ENCODE results near the gene MACROD2. TPM values are rescaled to one million over a fixed set of nuclear protein-coding genes. Genes with fewer than 3 reads are reported as not detected.
"Not testable (repeated sequence)": the region's sequence is repeated elsewhere in the genome, so short reads cannot be mapped to it uniquely, and the experiment has no call there.

MACROD2 gene
- total RNA-seq = 3.1 TPM

GRCh38 chr20:13995086-13995665, at the start of gene MACROD2:
TSS of gene MACROD2 (plus strand) at chr20:13995516.
- Histone ChIP-seq H3K27me3 (ENCODE audit: control insufficient read depth in 3 of 3, insufficient read depth in 3 of 3, low read length in 3 of 3) (no peaks in the 10 kb centered on the region), H3K36me3 (ENCODE audit: control insufficient read depth in 3 of 3, insufficient read depth in 3 of 3, low read length in 3 of 3) (no peaks in the 10 kb centered on the region), H3K4me1 (ENCODE audit: control insufficient read depth in 3 of 3, insufficient read depth in 3 of 3, low read length in 3 of 3) (peaks cover 0 to 6% (median 4%) of the 10 kb centered on the region in 3 donors), H3K4me3 (ENCODE audit: low read length in 3 of 3) (peak within 1 kb of the TSS; percentile 73 to 80 (median 75)), H3K27ac (ENCODE audit: low read depth, low read length) (no peak within 1 kb of the TSS), H3K9ac (ENCODE audit: low read depth in 1 of 3, low read length in 3 of 3) (peak within 1 kb of the TSS; percentile 42 to 80 (median 66)), H3K9me3 (ENCODE audit: control insufficient read depth in 3 of 3, low read length in 3 of 3) (peaks cover 4 to 9% (median 8%) of the 10 kb centered on the region in 3 donors)

GRCh38 chr20:13947719-13948118, 47.6 kb upstream of the MACROD2 start:
- Histone ChIP-seq H3K9me3 (ENCODE audit: control insufficient read depth in 3 of 3, low read length in 3 of 3) (no peaks in the 10 kb centered on the region), H3K36me3 (ENCODE audit: control insufficient read depth in 3 of 3, insufficient read depth in 3 of 3, low read length in 3 of 3) (no peaks in the 10 kb centered on the region), H3K27ac (ENCODE audit: low read depth, low read length) (no peak overlapping the region), H3K4me1 (ENCODE audit: control insufficient read depth in 3 of 3, insufficient read depth in 3 of 3, low read length in 3 of 3) (no peaks in the 10 kb centered on the region), H3K9ac (ENCODE audit: low read depth in 1 of 3, low read length in 3 of 3) (no peak overlapping the region), H3K27me3 (ENCODE audit: control insufficient read depth in 3 of 3, insufficient read depth in 3 of 3, low read length in 3 of 3) (peaks cover 0 to 2% (median 0%) of the 10 kb centered on the region in 3 donors), H3K4me3 (ENCODE audit: low read length in 3 of 3) (no peak overlapping the region)

GRCh38 chr20:13953227-13953626, 42.1 kb upstream of the MACROD2 start:
- H3K27ac ChIP-seq (ENCODE audit: low read depth, low read length) = no peak overlapping the region
- H3K4me1 ChIP-seq (ENCODE audit: control insufficient read depth in 3 of 3, insufficient read depth in 3 of 3, low read length in 3 of 3) = no peaks in the 10 kb centered on the region
- no peak overlapping the region for H3K4me3 ChIP-seq (ENCODE audit: low read length in 3 of 3)
- H3K9me3 ChIP-seq (ENCODE audit: control insufficient read depth in 3 of 3, low read length in 3 of 3) = no peaks in the 10 kb centered on the region
- H3K36me3 ChIP-seq (ENCODE audit: control insufficient read depth in 3 of 3, insufficient read depth in 3 of 3, low read length in 3 of 3) = no peaks in the 10 kb centered on the region
- no peak overlapping the region for H3K9ac ChIP-seq (ENCODE audit: low read depth in 1 of 3, low read length in 3 of 3)
- H3K27me3 ChIP-seq (ENCODE audit: control insufficient read depth in 3 of 3, insufficient read depth in 3 of 3, low read length in 3 of 3) = no peaks in the 10 kb centered on the region

- no peak overlapping the region for H3K27ac ChIP-seq (ENCODE audit: low read depth, low read length)
- H3K4me3 ChIP-seq (ENCODE audit: low read length in 3 of 3) = no peak overlapping the region
- no peaks in the 10 kb centered on the region for H3K9me3 ChIP-seq (ENCODE audit: control insufficient read depth in 3 of 3, low read length in 3 of 3)
- H3K36me3 ChIP-seq (ENCODE audit: control insufficient read depth in 3 of 3, insufficient read depth in 3 of 3, low read length in 3 of 3) = no peaks in the 10 kb centered on the region
- no peaks in the 10 kb centered on the region for H3K4me1 ChIP-seq (ENCODE audit: control insufficient read depth in 3 of 3, insufficient read depth in 3 of 3, low read length in 3 of 3)
- no peaks in the 10 kb centered on the region for H3K27me3 ChIP-seq (ENCODE audit: control insufficient read depth in 3 of 3, insufficient read depth in 3 of 3, low read length in 3 of 3)
- no peak overlapping the region for H3K9ac ChIP-seq (ENCODE audit: low read depth in 1 of 3, low read length in 3 of 3)
These were observed 35.2 kb upstream of the MACROD2 start for GRCh38 chr20:13960119-13960518.

- H3K27me3 ChIP-seq (ENCODE audit: control insufficient read depth in 3 of 3, insufficient read depth in 3 of 3, low read length in 3 of 3) = no peaks in the 10 kb centered on the region
- no peaks in the 10 kb centered on the region for H3K36me3 ChIP-seq (ENCODE audit: control insufficient read depth in 3 of 3, insufficient read depth in 3 of 3, low read length in 3 of 3)
- no peaks in the 10 kb centered on the region for H3K4me1 ChIP-seq (ENCODE audit: control insufficient read depth in 3 of 3, insufficient read depth in 3 of 3, low read length in 3 of 3)
- no peak overlapping the region for H3K4me3 ChIP-seq (ENCODE audit: low read length in 3 of 3)
- no peaks in the 10 kb centered on the region for H3K9me3 ChIP-seq (ENCODE audit: control insufficient read depth in 3 of 3, low read length in 3 of 3)
- no peak overlapping the region for H3K9ac ChIP-seq (ENCODE audit: low read depth in 1 of 3, low read length in 3 of 3)
- H3K27ac ChIP-seq (ENCODE audit: low read depth, low read length) = no peak overlapping the region
These were observed 34.8 kb upstream of the MACROD2 start for GRCh38 chr20:13960525-13960924.

- H3K4me1 ChIP-seq (ENCODE audit: control insufficient read depth in 3 of 3, insufficient read depth in 3 of 3, low read length in 3 of 3) = no peaks in the 10 kb centered on the region
- no peak overlapping the region for H3K9ac ChIP-seq (ENCODE audit: low read depth in 1 of 3, low read length in 3 of 3)
These were observed 11.1 kb upstream of the MACROD2 start for GRCh38 chr20:13984211-13984610.

GRCh38 chr20:13990465-13990864, 4.9 kb upstream of the MACROD2 start, which contains the start of gene SEL1L2:
TSS of gene SEL1L2 (minus strand) at chr20:13990614. CDS start at chr20:13990534, 80 bp downstream.
- Histone ChIP-seq H3K27me3 (ENCODE audit: control insufficient read depth in 3 of 3, insufficient read depth in 3 of 3, low read length in 3 of 3) (no peaks in the 10 kb centered on the region), H3K27ac (ENCODE audit: low read depth, low read length) (no peak within 1 kb of the TSS), H3K36me3 (ENCODE audit: control insufficient read depth in 3 of 3, insufficient read depth in 3 of 3, low read length in 3 of 3) (no peaks in the 10 kb centered on the region), H3K4me1 (ENCODE audit: control insufficient read depth in 3 of 3, insufficient read depth in 3 of 3, low read length in 3 of 3) (no peaks in the 10 kb centered on the region), H3K9me3 (ENCODE audit: control insufficient read depth in 3 of 3, low read length in 3 of 3) (peaks cover 4 to 9% (median 8%) of the 10 kb centered on the region in 3 donors), H3K4me3 (ENCODE audit: low read length in 3 of 3) (no peak within 1 kb of the TSS), H3K9ac (ENCODE audit: low read depth in 1 of 3, low read length in 3 of 3) (no peak within 1 kb of the TSS)

More at GRCh38 chr20:13984211-13984610, 11.1 kb upstream of the MACROD2 start:
- no peak overlapping the region for H3K27ac ChIP-seq (ENCODE audit: low read depth, low read length)
- no peaks in the 10 kb centered on the region for H3K27me3 ChIP-seq (ENCODE audit: control insufficient read depth in 3 of 3, insufficient read depth in 3 of 3, low read length in 3 of 3)
- H3K9me3 ChIP-seq (ENCODE audit: control insufficient read depth in 3 of 3, low read length in 3 of 3) = no peaks in the 10 kb centered on the region
- no peaks in the 10 kb centered on the region for H3K36me3 ChIP-seq (ENCODE audit: control insufficient read depth in 3 of 3, insufficient read depth in 3 of 3, low read length in 3 of 3)
- H3K4me3 ChIP-seq (ENCODE audit: low read length in 3 of 3) = no peak overlapping the region

GRCh38 chr20:13991311-13991710, 4.0 kb upstream of the MACROD2 start:
- no peak overlapping the region for H3K27ac ChIP-seq (ENCODE audit: low read depth, low read length)
- peaks cover 4 to 9% (median 8%) of the 10 kb centered on the region in 3 donors for H3K9me3 ChIP-seq (ENCODE audit: control insufficient read depth in 3 of 3, low read length in 3 of 3)
- H3K9ac ChIP-seq (ENCODE audit: low read depth in 1 of 3, low read length in 3 of 3) = no peak overlapping the region
- no peaks in the 10 kb centered on the region for H3K27me3 ChIP-seq (ENCODE audit: control insufficient read depth in 3 of 3, insufficient read depth in 3 of 3, low read length in 3 of 3)
- H3K4me3 ChIP-seq (ENCODE audit: low read length in 3 of 3) = no peak overlapping the region
- H3K4me1 ChIP-seq (ENCODE audit: control insufficient read depth in 3 of 3, insufficient read depth in 3 of 3, low read length in 3 of 3) = peaks cover 0 to 3% (median 3%) of the 10 kb centered on the region in 3 donors
- H3K36me3 ChIP-seq (ENCODE audit: control insufficient read depth in 3 of 3, insufficient read depth in 3 of 3, low read length in 3 of 3) = no peaks in the 10 kb centered on the region

- H3K36me3 ChIP-seq (ENCODE audit: control insufficient read depth in 3 of 3, insufficient read depth in 3 of 3, low read length in 3 of 3); H3K9ac ChIP-seq (ENCODE audit: low read depth in 1 of 3, low read length in 3 of 3); H3K27me3 ChIP-seq (ENCODE audit: control insufficient read depth in 3 of 3, insufficient read depth in 3 of 3, low read length in 3 of 3); H3K9me3 ChIP-seq (ENCODE audit: control insufficient read depth in 3 of 3, low read length in 3 of 3); H3K27ac ChIP-seq (ENCODE audit: low read depth, low read length); H3K4me1 ChIP-seq (ENCODE audit: control insufficient read depth in 3 of 3, insufficient read depth in 3 of 3, low read length in 3 of 3); H3K4me3 ChIP-seq (ENCODE audit: low read length in 3 of 3): not testable (repeated sequence)
These were observed 3.4 kb upstream of the MACROD2 start for GRCh38 chr20:13991955-13992354.

GRCh38 chr20:13995841-13996240, 525 bp downstream of the MACROD2 start:
- peak overlapping the region; percentile 73 to 80 (median 75) for H3K4me3 ChIP-seq (ENCODE audit: low read length in 3 of 3)
- no peak overlapping the region for H3K27ac ChIP-seq (ENCODE audit: low read depth, low read length)
- no peaks in the 10 kb centered on the region for H3K27me3 ChIP-seq (ENCODE audit: control insufficient read depth in 3 of 3, insufficient read depth in 3 of 3, low read length in 3 of 3)
- H3K4me1 ChIP-seq (ENCODE audit: control insufficient read depth in 3 of 3, insufficient read depth in 3 of 3, low read length in 3 of 3) = peaks cover 0 to 6% (median 4%) of the 10 kb centered on the region in 3 donors
- peak overlapping the region in 2 of 3 donors; percentile 66 to 80 for H3K9ac ChIP-seq (ENCODE audit: low read depth in 1 of 3, low read length in 3 of 3)
- peaks cover 4 to 9% (median 8%) of the 10 kb centered on the region in 3 donors for H3K9me3 ChIP-seq (ENCODE audit: control insufficient read depth in 3 of 3, low read length in 3 of 3)
- no peaks in the 10 kb centered on the region for H3K36me3 ChIP-seq (ENCODE audit: control insufficient read depth in 3 of 3, insufficient read depth in 3 of 3, low read length in 3 of 3)

Measured in skeletal muscle tissue (tissue), 4 donors.